PC-3 (cell line): ENCODE measurements around the gene DRAM2.

ENCODE experiments used
- CTCF ChIP-seq: fragments of 300-600 bp; sonication (generic); conservative IDR thresholded peaks from 2 replicates; pipeline ENCODE4 v1.5.1; 2017; ENCODE audit warnings: antibody characterized with exemption, low read depth, mild to moderate bottlenecking, low read length
- EZH2 ChIP-seq: fragments of 300-600 bp; sonication (generic); IDR thresholded peaks from one replicate; pipeline ENCODE4 v1.6.1; 2017; ENCODE audit warnings: antibody characterized with exemption, mild to moderate bottlenecking, low read length; ENCODE audit not compliant: unreplicated experiment

GRCh38 chr1:111139324-111139955 lies 453 bp downstream of the DRAM2 start:
- TF ChIP-seq CTCF (no peak), EZH2 (no peak)
